Spleen (tissue), 11 donors: ENCODE data around the gene ARHGAP5. TPM values are rescaled to one million over a fixed set of nuclear protein-coding genes. Genes with fewer than 3 reads are reported as not detected.

Experiments
- DNase-seq: peaks from one replicate; pipeline ENCODE4 v3.0.0-alpha.2; 2020
- H3K27ac ChIP-seq, 8 donors: fragments of 200-600 bp; sonication (generic) in 7 of 8; 1 replicate in 4 of 8; 2 replicates in 4 of 8; pipeline versions ENCODE4 v1.5.0 to v1.8.0; 2016 to 2021; ENCODE audit warnings: inconsistent platforms in 4 of 8, mild to moderate bottlenecking in 4 of 8, moderate library complexity in 1 of 8
- H3K27me3 ChIP-seq, 7 donors: fragments of 200-600 bp; sonication (generic) in 6 of 7; replicated peaks in 1 of 7; 1 replicate in 4 of 7; 2 replicates in 3 of 7; pipeline versions ENCODE4 v1.5.0 to v1.8.0; 2016 to 2021; ENCODE audit warnings: inconsistent platforms in 3 of 7, mild to moderate bottlenecking in 1 of 7
- H3K36me3 ChIP-seq, 6 donors: fragments of 200-600 bp; sonication (generic) in 5 of 6; 1 replicate in 4 of 6; 2 replicates in 2 of 6; pipeline versions ENCODE4 v1.5.0 to v1.8.0; 2016 to 2021; ENCODE audit warnings: inconsistent platforms in 2 of 6
- H3K4me1 ChIP-seq, 6 donors: fragments of 200-600 bp; sonication (generic) in 5 of 6; 1 replicate in 3 of 6; 2 replicates in 3 of 6; pipeline versions ENCODE4 v1.5.0 to v1.8.0; 2016 to 2021; ENCODE audit warnings: inconsistent platforms in 3 of 6
- H3K4me3 ChIP-seq, 8 donors: fragments of 200-600 bp; sonication (generic) in 7 of 8; 1 replicate in 4 of 8; 2 replicates in 4 of 8; pipeline versions ENCODE4 v1.5.0 to v1.8.0; 2016 to 2021; ENCODE audit warnings: inconsistent platforms in 4 of 8, mild to moderate bottlenecking in 4 of 8, moderate library complexity in 2 of 8
- H3K9me3 ChIP-seq, 8 donors: fragments of 200-600 bp; sonication (generic) in 7 of 8; 1 replicate in 4 of 8; 2 replicates in 4 of 8; pipeline versions ENCODE4 v1.5.0 to v1.8.0; 2016 to 2021; ENCODE audit warnings: inconsistent platforms in 4 of 8
- POLR2A ChIP-seq, 3 donors: fragments of 450-650 bp; IDR thresholded peaks; one replicate each; pipeline ENCODE4 v1.5.1; 2017; ENCODE audit warnings: antibody characterized with exemption in 3 of 3, mild to moderate bottlenecking in 1 of 3
- POLR2AphosphoS5 ChIP-seq, 3 donors: sonication (generic); formaldehyde crosslinking; IDR thresholded peaks; one replicate each; pipeline ENCODE4 v1.5.1; 2017; ENCODE audit warnings: antibody characterized with exemption in 3 of 3
- WGBS, 5 donors: extraction: QIAGEN DNeasy Blood & Tissue Kit in 3 of 5; methylation state at CpG; one replicate each; pipeline versions ENCODE4 v1.1.5 to v1.1.7; 2013 to 2018; 5-methylcytosine and 5-hydroxymethylcytosine counted together
- intact Hi-C: fragments of 100-400 bp; cut with DNase I; formaldehyde crosslinking; loops from one replicate; pipeline ENCODE4 v1.15.0; 2023; ENCODE audit warnings: low total_unique reads
- polyA plus RNA-seq, 3 donors: library from polyadenylated mRNA; stranded (reverse); fragments of 200-250 nt; gene quantifications; one replicate each; pipeline ENCODE4 v1.2.1, GENCODE V29; 2013
- total RNA-seq, 7 donors: library from RNA; depleted of rRNA in 3 of 7; stranded (reverse); fragments of >200 nt in 3 of 7; fragmentation: NEBNext Ultra II Directional in 4 of 7; extraction: Animal tissue kit (Norgen Biotek cat#: 25700) in 4 of 7; gene quantifications; one replicate each; pipeline versions ENCODE4 v1.1.0 to v1.2.1, GENCODE V29; 2016 to 2021
- TF ChIP-seq, protein P1 (sequence below), 11 experiments: fragments of 200-600 bp in 7 of 11; fragments of 450-650 bp in 4 of 11; sonication (generic) in 4 of 11; IDR thresholded peaks in 8 of 11; conservative IDR thresholded peaks in 3 of 11; 1 replicate in 7 of 11; 2 replicates in 4 of 11; pipeline versions ENCODE4 v1.4.0 to v1.8.0; 2016 to 2021; ENCODE audit warnings: antibody characterized with exemption in 11 of 11, inconsistent platforms in 4 of 11, mild to moderate bottlenecking in 1 of 11
- donor health status: healthy with polysubstance abuse.
- donor health status: DM: no; HTN: no; CAD: no; lungs with moderate emphysema.
- donor health status: DM: no; HTN: no; CAD: no.
- donor health status: Bipolar disorder and iron deficiency.
- donor health status: healthy.
- donor health status: DM: no; HTN: no; CAD: no.
- donor health status: DM: yes; HTN: yes; CAD: no.

ARHGAP5 gene
- total and polyA plus RNA-seq, 10 donors: 10.1 to 189 (median 109) TPM

DNA sequence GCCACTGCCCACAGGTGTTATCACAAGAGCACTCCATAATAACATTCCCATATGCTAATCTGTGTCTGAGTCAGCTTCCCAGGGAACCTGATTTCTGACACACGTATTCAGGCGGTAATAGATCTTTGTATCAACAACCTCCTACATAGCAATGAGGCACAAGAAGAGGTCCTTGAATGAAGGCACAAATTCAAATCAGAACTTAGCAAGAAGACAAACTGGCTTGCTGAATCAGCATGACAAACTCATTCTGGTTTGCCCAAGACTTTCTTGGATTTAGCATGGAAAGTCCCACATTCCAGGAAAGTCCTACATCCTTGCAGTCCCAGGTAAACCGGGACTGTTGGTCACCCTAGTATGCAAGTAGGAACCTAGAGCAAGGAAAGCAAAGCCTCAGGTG is 90.8 kb downstream of the ARHGAP5 start:
- TF ChIP-seq POLR2A (IDR thresholded peaks at IDR 0.05) (no peak), POLR2AphosphoS5 (IDR thresholded peaks at IDR 0.05) (no peak)
- TF ChIP-seq, protein P1, sequence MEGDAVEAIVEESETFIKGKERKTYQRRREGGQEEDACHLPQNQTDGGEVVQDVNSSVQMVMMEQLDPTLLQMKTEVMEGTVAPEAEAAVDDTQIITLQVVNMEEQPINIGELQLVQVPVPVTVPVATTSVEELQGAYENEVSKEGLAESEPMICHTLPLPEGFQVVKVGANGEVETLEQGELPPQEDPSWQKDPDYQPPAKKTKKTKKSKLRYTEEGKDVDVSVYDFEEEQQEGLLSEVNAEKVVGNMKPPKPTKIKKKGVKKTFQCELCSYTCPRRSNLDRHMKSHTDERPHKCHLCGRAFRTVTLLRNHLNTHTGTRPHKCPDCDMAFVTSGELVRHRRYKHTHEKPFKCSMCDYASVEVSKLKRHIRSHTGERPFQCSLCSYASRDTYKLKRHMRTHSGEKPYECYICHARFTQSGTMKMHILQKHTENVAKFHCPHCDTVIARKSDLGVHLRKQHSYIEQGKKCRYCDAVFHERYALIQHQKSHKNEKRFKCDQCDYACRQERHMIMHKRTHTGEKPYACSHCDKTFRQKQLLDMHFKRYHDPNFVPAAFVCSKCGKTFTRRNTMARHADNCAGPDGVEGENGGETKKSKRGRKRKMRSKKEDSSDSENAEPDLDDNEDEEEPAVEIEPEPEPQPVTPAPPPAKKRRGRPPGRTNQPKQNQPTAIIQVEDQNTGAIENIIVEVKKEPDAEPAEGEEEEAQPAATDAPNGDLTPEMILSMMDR (IDR thresholded peaks at IDR 0.05 in 8 of 11, conservative IDR thresholded peaks at IDR 0.05 in 3 of 11): no peak
- Histone ChIP-seq H3K4me1 (no peaks in the 10 kb centered on the region), H3K27me3 (no peaks in the 10 kb centered on the region), H3K27ac (no peak overlapping the region), H3K4me3 (no peak overlapping the region), H3K36me3 (no peaks in the 10 kb centered on the region), H3K9me3 (no peaks in the 10 kb centered on the region)
- no peak for DNase-seq
- intact Hi-C loops: no loop called here
- WGBS, 5 donors: 82 to 96% (median 92%) methylated on average over 2 to 3 of the region's 3 CpGs

DNA sequence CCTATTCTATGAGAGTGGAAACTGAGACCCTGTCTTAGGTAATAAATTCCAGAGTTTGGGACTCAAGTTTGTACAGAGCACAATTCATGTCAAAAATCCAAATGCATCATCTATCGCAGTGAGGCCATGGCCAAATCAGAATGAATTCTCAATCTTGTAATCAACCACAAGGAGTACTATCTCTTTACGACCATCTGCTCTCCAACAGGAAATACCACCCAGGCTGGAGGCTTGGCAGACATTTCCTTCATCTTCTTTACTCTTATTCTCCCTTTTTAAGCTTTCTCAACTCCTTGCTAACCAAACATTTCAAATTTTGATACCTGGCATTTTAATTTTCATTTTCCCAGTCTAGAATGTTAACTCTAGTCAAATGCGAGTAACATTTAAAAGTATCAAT is 92.1 kb downstream of the ARHGAP5 start:
- WGBS, 5 donors: 43 to 59% (median 46%) methylated on average over 3 of the region's 3 CpGs
- no peaks in the 10 kb centered on the region for H3K27me3 ChIP-seq

DNA sequence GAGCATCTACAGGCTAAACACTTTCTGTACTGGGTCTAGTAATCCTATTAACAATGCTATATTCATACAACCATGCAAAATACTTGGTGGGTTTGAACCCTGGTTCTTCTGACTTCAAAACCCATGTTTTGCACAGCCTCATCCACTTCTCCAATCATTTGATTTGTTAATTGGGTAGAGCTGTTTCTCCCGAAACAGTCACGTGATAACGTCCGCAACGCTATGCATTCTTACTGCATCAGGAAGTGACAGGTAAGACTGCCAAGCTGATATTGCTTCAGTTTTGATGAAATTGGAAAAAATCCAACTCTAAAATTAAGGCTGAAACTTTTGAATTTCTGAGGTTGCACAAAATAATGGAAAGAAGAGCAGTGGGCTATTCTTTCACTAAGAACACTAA is 94.4 kb downstream of the ARHGAP5 start:
- H3K36me3 ChIP-seq: no peaks in the 10 kb centered on the region
- 65 to 84% (median 76%) methylated on average over 5 of the region's 5 CpGs for WGBS, 5 donors
- H3K4me3 ChIP-seq: no peak overlapping the region
- TF ChIP-seq POLR2A (IDR thresholded peaks at IDR 0.05) (no peak), POLR2AphosphoS5 (IDR thresholded peaks at IDR 0.05) (no peak)
- TF ChIP-seq, protein P1 (IDR thresholded peaks at IDR 0.05 in 8 of 11, conservative IDR thresholded peaks at IDR 0.05 in 3 of 11): no peak
- H3K27me3 ChIP-seq: no peaks in the 10 kb centered on the region
- no peaks in the 10 kb centered on the region for H3K9me3 ChIP-seq
- H3K27ac ChIP-seq: no peak overlapping the region
- no peaks in the 10 kb centered on the region for H3K4me1 ChIP-seq
- intact Hi-C loops: no loop called here
- no peak for DNase-seq

More for the DNA sequence above, 92.1 kb downstream of the ARHGAP5 start:
- no peak overlapping the region for H3K4me3 ChIP-seq
- H3K27ac ChIP-seq: no peak overlapping the region
- intact Hi-C loops: no loop called here
- no peak for DNase-seq
- no peaks in the 10 kb centered on the region for H3K9me3 ChIP-seq
- H3K4me1 ChIP-seq: no peaks in the 10 kb centered on the region
- no peak for TF ChIP-seq POLR2AphosphoS5 (IDR thresholded peaks at IDR 0.05)
- TF ChIP-seq, protein P1 (IDR thresholded peaks at IDR 0.05 in 8 of 11, conservative IDR thresholded peaks at IDR 0.05 in 3 of 11): no peak
- no peak for TF ChIP-seq POLR2A (IDR thresholded peaks at IDR 0.05)
- H3K36me3 ChIP-seq: no peaks in the 10 kb centered on the region

DNA sequence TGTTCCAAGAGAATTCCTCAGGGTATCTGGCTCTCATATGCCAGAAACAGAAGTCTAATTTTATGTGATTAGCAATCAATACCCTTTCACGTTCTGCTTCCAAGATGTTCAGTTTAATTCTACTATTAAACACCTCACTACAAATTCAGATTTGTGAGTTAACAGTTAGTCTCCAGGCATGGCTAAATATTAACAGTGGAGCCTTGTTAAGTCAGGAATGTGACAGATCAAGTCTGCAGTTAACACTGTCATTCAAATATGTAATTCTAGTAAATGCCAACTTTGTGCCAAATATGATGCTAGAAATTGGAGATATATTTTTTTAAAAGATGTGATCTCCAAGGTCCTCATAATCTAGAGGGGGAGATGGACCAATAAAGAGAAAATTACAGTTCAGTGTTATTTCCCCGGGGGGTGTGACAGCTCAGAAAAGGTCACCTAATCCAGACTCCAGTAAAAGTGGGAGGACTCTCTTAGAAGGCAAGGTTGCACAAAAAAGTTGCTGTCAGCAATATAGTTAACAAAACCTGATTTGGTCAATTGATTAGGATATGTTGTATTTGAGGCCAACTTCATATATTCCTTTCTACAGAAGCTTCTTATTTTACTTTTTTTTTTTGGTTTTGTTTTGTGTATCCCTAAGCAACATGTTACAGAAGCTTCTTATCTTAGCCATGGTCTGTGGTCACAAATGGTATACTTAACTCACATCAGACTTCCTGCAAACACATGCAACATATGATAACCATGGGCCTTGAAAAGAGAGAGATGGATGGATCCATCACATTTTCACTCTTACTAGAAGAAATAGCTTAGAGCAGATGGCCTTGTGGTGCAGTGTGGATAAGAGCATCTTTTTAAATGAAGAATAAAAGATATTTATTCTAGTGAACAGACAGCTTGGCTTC is 106.3 kb downstream of the ARHGAP5 start:
- Histone ChIP-seq H3K4me1 (peaks cover 0 to 15% (median 8%) of the 10 kb centered on the region in 6 donors), H3K9me3 (peaks cover 0 to 20% (median 14%) of the 10 kb centered on the region in 8 donors), H3K27ac (no peak overlapping the region), H3K4me3 (no peak overlapping the region), H3K27me3 (no peaks in the 10 kb centered on the region), H3K36me3 (no peaks in the 10 kb centered on the region)
- WGBS, 5 donors: 79 to 94% (median 85%) methylated on average over 2 of the region's 2 CpGs
- TF ChIP-seq POLR2AphosphoS5 (IDR thresholded peaks at IDR 0.05): no peak
- TF ChIP-seq POLR2A (IDR thresholded peaks at IDR 0.05): no peak
- TF ChIP-seq, protein P1 (IDR thresholded peaks at IDR 0.05 in 8 of 11, conservative IDR thresholded peaks at IDR 0.05 in 3 of 11): no peak
- intact Hi-C loops: no loop called here
- no peak for DNase-seq
